HEK293 (cell line): ENCODE results near the gene SLC39A7.
A peak's percentile ranks its signal among the peaks of the same experiment; 100 is the strongest.

Source experiments
- CTCF ChIA-PET: fragments of 350-600 bp; formaldehyde crosslinking; extraction: SDS; loops from one replicate; lab custom pipeline; 2021; ENCODE audit warnings: antibody characterized with exemption; lab: Yijun Ruan, JAX
- POLR2A ChIA-PET: fragments of 300-600 bp; formaldehyde crosslinking; extraction: SDS; loops from one replicate; lab custom pipeline; 2020; ENCODE audit warnings: antibody characterized with exemption, inconsistent platforms; lab: Yijun Ruan, JAX
- H3K27ac ChIP-seq: fragments of 200-500 bp; sonication (Bioruptor generic); 2 replicates; pipeline ENCODE4 v1.5.1; 2014; ENCODE audit warnings: low read depth, low read length, control low read depth, inconsistent platforms; ENCODE audit errors: extremely low read depth
- H3K36me3 ChIP-seq, 2 experiments: fragments of 200-500 bp in 1 of 2; sonication (Bioruptor generic) in 1 of 2; 1 replicate in 1 of 2; 2 replicates in 1 of 2; pipeline ENCODE4 v1.5.1; 2014 to 2017; ENCODE audit warnings: inconsistent platforms in 2 of 2, low read length in 2 of 2; ENCODE audit not compliant: control insufficient read depth in 2 of 2, insufficient read depth in 1 of 2
- H3K4me1 ChIP-seq: fragments of 200-500 bp; sonication (Bioruptor generic); 2 replicates; pipeline ENCODE4 v1.5.1; 2014; ENCODE audit warnings: mild to moderate bottlenecking, low read length, inconsistent platforms; ENCODE audit not compliant: control insufficient read depth, insufficient read depth
- H3K4me3 ChIP-seq: 2 replicates; pipeline ENCODE4 v1.5.1; 2011; ENCODE audit warnings: low read depth, mild to moderate bottlenecking, control low read depth, low read length, moderate library complexity
- H3K9me3 ChIP-seq: fragments of 200-500 bp; sonication (Bioruptor generic); 2 replicates; pipeline ENCODE4 v1.5.1; 2014; ENCODE audit warnings: low read depth, low read length, inconsistent platforms; ENCODE audit not compliant: control insufficient read depth, insufficient read depth
- EGR2 ChIP-seq: fragments of 450-650 bp; formaldehyde crosslinking; IDR thresholded peaks from 2 replicates; pipeline ENCODE4 v1.5.1; 2016; ENCODE audit warnings: low read depth, missing biosample characterization, missing genetic modification characterization
- KLF8 ChIP-seq: fragments of 450-650 bp; formaldehyde crosslinking; IDR thresholded peaks from 2 replicates; pipeline ENCODE4 v1.5.1; 2016; ENCODE audit warnings: missing biosample characterization, missing genetic modification characterization
- SALL2 ChIP-seq: fragments of 450-650 bp; formaldehyde crosslinking; IDR thresholded peaks from 2 replicates; pipeline ENCODE4 v1.5.0; 2017; ENCODE audit warnings: missing biosample characterization, mild to moderate bottlenecking, missing genetic modification characterization, borderline replicate concordance
- SCRT2 ChIP-seq: fragments of 450-650 bp; formaldehyde crosslinking; IDR thresholded peaks from 2 replicates; pipeline ENCODE4 v1.5.1; 2016; ENCODE audit warnings: missing biosample characterization, missing genetic modification characterization
- SP2 ChIP-seq: fragments of 450-650 bp; formaldehyde crosslinking; IDR thresholded peaks from 2 replicates; pipeline ENCODE4 v1.5.1; 2016; ENCODE audit warnings: missing biosample characterization, missing genetic modification characterization
- ZBTB20 ChIP-seq: fragments of 450-650 bp; formaldehyde crosslinking; IDR thresholded peaks from 2 replicates; pipeline ENCODE4 v1.5.1; 2016; ENCODE audit warnings: missing biosample characterization, missing genetic modification characterization
- ZNF157 ChIP-seq: fragments of 450-650 bp; formaldehyde crosslinking; IDR thresholded peaks from 2 replicates; pipeline ENCODE4 v1.5.1; 2016; ENCODE audit warnings: missing biosample characterization, missing genetic modification characterization
- ZNF16 ChIP-seq: fragments of 450-650 bp; formaldehyde crosslinking; IDR thresholded peaks from 2 replicates; pipeline ENCODE4 v1.5.1; 2016; ENCODE audit warnings: low read depth, missing biosample characterization, missing genetic modification characterization
- ZNF341 ChIP-seq: fragments of 450-650 bp; formaldehyde crosslinking; IDR thresholded peaks from 2 replicates; pipeline ENCODE4; 2016; ENCODE audit warnings: low read depth, missing biosample characterization, missing genetic modification characterization
- ZNF37A ChIP-seq: fragments of 450-650 bp; IDR thresholded peaks from 2 replicates; pipeline ENCODE4 v1.5.1; 2018; ENCODE audit warnings: missing biosample characterization, missing genetic modification characterization
- ZNF510 ChIP-seq: fragments of 450-650 bp; formaldehyde crosslinking; IDR thresholded peaks from 2 replicates; pipeline ENCODE4 v1.5.1; 2018; ENCODE audit warnings: mild to moderate bottlenecking, missing genetic modification characterization, missing biosample characterization; ENCODE audit not compliant: insufficient replicate concordance
- ZNF629 ChIP-seq: fragments of 450-650 bp; formaldehyde crosslinking; IDR thresholded peaks from 2 replicates; pipeline ENCODE4 v1.5.1; 2017; ENCODE audit warnings: missing biosample characterization, missing genetic modification characterization
- ZNF791 ChIP-seq: fragments of 450-650 bp; formaldehyde crosslinking; IDR thresholded peaks from 2 replicates; pipeline ENCODE4 v1.5.1; 2016; ENCODE audit warnings: missing biosample characterization, missing genetic modification characterization
- ZNF837 ChIP-seq: fragments of 450-650 bp; formaldehyde crosslinking; IDR thresholded peaks from 2 replicates; pipeline ENCODE4 v1.5.1; 2016; ENCODE audit warnings: missing biosample characterization, missing genetic modification characterization
- TF ChIP-seq, protein P1 (sequence below): fragments of 450-650 bp; formaldehyde crosslinking; optimal IDR thresholded peaks from 2 replicates; pipeline ENCODE3; 2016; ENCODE audit warnings: missing biosample characterization, mild to moderate bottlenecking, missing genetic modification characterization
- TF ChIP-seq, protein P2 (sequence below): fragments of 450-650 bp; formaldehyde crosslinking; IDR thresholded peaks from 2 replicates; pipeline ENCODE4 v1.5.1; 2016; ENCODE audit warnings: missing biosample characterization, missing genetic modification characterization
- TF ChIP-seq, protein P3 (sequence below): fragments of 450-650 bp; formaldehyde crosslinking; IDR thresholded peaks from 2 replicates; pipeline ENCODE4 v1.5.1; 2016; ENCODE audit warnings: missing biosample characterization, missing genetic modification characterization
- TF ChIP-seq, protein P4 (sequence below): fragments of 450-650 bp; formaldehyde crosslinking; IDR thresholded peaks from 2 replicates; pipeline ENCODE4 v1.5.1; 2016; ENCODE audit warnings: missing biosample characterization, missing genetic modification characterization

SLC39A7 gene

DNA sequence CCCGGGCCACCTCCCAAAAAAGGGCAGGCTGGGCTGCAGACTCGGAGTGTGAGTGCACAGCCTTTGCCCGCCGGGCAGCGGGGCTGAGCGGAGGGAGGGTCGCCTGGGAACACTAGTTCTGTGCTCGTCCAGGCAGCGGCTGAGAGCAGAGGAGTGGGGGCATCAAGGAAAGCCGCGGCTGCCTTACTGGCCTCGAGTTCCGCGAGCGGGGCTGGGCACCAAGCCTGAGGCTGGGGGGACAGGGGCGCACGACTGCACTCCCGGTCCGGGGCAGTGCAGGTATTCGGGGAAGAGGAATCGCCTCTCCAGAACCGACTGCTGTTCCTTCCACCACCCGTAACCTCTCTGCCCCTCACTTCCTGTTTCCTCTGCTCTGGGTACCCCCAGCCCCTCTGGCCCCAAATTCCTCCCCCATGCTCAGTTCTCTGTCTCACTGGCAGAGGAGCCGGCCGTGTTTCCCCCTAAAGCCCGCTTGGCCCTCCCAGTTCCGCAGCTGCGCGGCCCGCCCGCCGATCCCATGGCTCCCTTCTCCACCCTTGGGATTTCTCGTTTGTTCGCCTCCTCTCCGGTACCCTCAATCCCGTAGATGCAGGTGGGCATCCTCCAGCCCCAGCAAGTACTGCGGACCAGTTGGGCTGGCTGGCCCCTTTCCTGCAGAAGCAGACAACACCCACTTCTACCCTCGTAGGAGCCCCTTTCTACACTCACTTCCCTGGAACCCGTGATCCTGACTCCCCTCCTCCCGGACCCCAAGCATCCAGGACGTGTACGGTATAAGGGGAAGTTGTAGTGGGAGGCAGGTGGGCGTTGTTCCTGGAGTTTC is 12.7 kb downstream of the SLC39A7 start (continued):
- TF ChIP-seq ZNF510 (tag by site-specific recombination) (no peak), KLF8 (0 out of 2 replicates have a peak, but pooled peaks have one; percentile 7), ZNF16 (tag by site-specific recombination) (no peak), ZBTB20 (tag by site-specific recombination) (peak; percentile 87), ZNF837 (no peak), ZNF37A (tag by site-specific recombination) (no peak), SALL2 (tag by site-specific recombination) (no peak), EGR2 (tag by site-specific recombination) (peak; percentile 71; the same call in 1 of the 2 replicates), SCRT2 (no peak), ZNF791 (tag by site-specific recombination) (no peak), ZNF341 (peak; percentile 99), ZNF629 (tag by site-specific recombination) (no peak), SP2 (tag by site-specific recombination) (peak; percentile 26; the same call in 1 of the 2 replicates)
- TF ChIP-seq, protein P1, sequence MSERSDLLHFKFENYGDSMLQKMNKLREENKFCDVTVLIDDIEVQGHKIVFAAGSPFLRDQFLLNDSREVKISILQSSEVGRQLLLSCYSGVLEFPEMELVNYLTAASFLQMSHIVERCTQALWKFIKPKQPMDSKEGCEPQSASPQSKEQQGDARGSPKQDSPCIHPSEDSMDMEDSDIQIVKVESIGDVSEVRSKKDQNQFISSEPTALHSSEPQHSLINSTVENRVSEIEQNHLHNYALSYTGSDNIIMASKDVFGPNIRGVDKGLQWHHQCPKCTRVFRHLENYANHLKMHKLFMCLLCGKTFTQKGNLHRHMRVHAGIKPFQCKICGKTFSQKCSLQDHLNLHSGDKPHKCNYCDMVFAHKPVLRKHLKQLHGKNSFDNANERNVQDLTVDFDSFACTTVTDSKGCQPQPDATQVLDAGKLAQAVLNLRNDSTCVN (tag by site-specific recombination), result peak; percentile 14
- TF ChIP-seq, protein P2, sequence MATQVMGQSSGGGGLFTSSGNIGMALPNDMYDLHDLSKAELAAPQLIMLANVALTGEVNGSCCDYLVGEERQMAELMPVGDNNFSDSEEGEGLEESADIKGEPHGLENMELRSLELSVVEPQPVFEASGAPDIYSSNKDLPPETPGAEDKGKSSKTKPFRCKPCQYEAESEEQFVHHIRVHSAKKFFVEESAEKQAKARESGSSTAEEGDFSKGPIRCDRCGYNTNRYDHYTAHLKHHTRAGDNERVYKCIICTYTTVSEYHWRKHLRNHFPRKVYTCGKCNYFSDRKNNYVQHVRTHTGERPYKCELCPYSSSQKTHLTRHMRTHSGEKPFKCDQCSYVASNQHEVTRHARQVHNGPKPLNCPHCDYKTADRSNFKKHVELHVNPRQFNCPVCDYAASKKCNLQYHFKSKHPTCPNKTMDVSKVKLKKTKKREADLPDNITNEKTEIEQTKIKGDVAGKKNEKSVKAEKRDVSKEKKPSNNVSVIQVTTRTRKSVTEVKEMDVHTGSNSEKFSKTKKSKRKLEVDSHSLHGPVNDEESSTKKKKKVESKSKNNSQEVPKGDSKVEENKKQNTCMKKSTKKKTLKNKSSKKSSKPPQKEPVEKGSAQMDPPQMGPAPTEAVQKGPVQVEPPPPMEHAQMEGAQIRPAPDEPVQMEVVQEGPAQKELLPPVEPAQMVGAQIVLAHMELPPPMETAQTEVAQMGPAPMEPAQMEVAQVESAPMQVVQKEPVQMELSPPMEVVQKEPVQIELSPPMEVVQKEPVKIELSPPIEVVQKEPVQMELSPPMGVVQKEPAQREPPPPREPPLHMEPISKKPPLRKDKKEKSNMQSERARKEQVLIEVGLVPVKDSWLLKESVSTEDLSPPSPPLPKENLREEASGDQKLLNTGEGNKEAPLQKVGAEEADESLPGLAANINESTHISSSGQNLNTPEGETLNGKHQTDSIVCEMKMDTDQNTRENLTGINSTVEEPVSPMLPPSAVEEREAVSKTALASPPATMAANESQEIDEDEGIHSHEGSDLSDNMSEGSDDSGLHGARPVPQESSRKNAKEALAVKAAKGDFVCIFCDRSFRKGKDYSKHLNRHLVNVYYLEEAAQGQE (tag by site-specific recombination), result no peak
- TF ChIP-seq, protein P3, sequence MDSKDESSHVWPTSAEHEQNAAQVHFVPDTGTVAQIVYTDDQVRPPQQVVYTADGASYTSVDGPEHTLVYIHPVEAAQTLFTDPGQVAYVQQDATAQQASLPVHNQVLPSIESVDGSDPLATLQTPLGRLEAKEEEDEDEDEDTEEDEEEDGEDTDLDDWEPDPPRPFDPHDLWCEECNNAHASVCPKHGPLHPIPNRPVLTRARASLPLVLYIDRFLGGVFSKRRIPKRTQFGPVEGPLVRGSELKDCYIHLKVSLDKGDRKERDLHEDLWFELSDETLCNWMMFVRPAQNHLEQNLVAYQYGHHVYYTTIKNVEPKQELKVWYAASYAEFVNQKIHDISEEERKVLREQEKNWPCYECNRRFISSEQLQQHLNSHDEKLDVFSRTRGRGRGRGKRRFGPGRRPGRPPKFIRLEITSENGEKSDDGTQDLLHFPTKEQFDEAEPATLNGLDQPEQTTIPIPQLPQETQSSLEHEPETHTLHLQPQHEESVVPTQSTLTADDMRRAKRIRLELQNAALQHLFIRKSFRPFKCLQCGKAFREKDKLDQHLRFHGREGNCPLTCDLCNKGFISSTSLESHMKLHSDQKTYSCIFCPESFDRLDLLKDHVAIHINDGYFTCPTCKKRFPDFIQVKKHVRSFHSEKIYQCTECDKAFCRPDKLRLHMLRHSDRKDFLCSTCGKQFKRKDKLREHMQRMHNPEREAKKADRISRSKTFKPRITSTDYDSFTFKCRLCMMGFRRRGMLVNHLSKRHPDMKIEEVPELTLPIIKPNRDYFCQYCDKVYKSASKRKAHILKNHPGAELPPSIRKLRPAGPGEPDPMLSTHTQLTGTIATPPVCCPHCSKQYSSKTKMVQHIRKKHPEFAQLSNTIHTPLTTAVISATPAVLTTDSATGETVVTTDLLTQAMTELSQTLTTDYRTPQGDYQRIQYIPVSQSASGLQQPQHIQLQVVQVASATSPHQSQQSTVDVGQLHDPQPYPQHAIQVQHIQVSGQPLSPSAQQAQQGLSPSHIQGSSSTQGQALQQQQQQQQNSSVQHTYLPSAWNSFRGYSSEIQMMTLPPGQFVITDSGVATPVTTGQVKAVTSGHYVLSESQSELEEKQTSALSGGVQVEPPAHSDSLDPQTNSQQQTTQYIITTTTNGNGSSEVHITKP (tag by site-specific recombination), result peak; percentile 93
- TF ChIP-seq, protein P4, sequence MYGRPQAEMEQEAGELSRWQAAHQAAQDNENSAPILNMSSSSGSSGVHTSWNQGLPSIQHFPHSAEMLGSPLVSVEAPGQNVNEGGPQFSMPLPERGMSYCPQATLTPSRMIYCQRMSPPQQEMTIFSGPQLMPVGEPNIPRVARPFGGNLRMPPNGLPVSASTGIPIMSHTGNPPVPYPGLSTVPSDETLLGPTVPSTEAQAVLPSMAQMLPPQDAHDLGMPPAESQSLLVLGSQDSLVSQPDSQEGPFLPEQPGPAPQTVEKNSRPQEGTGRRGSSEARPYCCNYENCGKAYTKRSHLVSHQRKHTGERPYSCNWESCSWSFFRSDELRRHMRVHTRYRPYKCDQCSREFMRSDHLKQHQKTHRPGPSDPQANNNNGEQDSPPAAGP (tag by site-specific recombination), result no peak
- TF ChIP-seq, all 188 proteins: peak for 15

DNA sequence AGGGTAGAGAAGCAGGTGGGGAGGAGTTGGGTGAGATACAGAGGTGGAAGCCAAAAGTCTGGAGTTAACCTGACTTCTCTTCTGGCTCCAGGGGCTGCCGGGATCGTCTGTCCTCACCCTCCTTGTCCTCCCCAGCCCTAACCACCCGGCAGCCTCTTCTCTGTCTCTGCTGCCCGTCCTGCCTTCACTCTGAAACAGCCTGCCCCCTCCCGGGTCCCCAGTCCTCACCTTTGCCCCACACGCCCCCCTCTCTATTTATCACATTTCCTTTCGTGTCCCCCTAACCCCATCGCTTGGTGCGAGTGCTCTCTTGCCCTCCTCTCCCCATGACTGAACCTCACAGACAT is 13.3 kb downstream of the SLC39A7 start:
- ChIA-PET POLR2A (no interaction called here), CTCF (no interaction called here)
- Histone ChIP-seq H3K9me3 (no peaks in the 10 kb centered on the region), H3K4me1 (peaks cover 6% of the 10 kb centered on the region), H3K27ac (no peak overlapping the region), H3K36me3 (peaks cover 11 to 26% of the 10 kb centered on the region in 2 experiments; a peak in 2 of 3 replicates), H3K4me3 (no peak overlapping the region)
- TF ChIP-seq, protein P3 (tag by site-specific recombination), result peak; percentile 54
- TF ChIP-seq ZNF157 (tag by site-specific recombination), result no peak
